Esophagus squamous epithelium (tissue), 5 donors: Measurements from ENCODE around the gene IQCF5. TPM values are rescaled to one million over a fixed set of nuclear protein-coding genes. Genes with fewer than 3 reads are reported as not detected.

Experiments
- DNase-seq: peaks from one replicate; lab custom pipeline; 2025; lab: John Stamatoyannopoulos, UW
- H3K27ac ChIP-seq, 4 donors: fragments of 200-600 bp; sonication (generic); one replicate each; pipeline ENCODE4 v1.5.1; 2016 to 2019; ENCODE audit warnings: mild to moderate bottlenecking in 1 of 4
- H3K27me3 ChIP-seq, 4 donors: fragments of 200-600 bp; sonication (generic); 1 replicate in 3 of 4; 2 replicates in 1 of 4; pipeline versions ENCODE4 v1.5.1 to v1.6.0; 2017 to 2021; ENCODE audit warnings: antibody characterized with exemption in 1 of 4
- H3K36me3 ChIP-seq, 3 donors: fragments of 200-600 bp; sonication (generic); one replicate each; pipeline ENCODE4 v1.5.1; 2016 to 2019
- H3K4me1 ChIP-seq, 3 donors: fragments of 200-600 bp; sonication (generic); one replicate each; pipeline ENCODE4 v1.5.1; 2017 to 2019
- H3K4me3 ChIP-seq, 4 donors: fragments of 200-600 bp; sonication (generic); 1 replicate in 3 of 4; 2 replicates in 1 of 4; pipeline ENCODE4 v1.5.1; 2016 to 2019; ENCODE audit warnings: mild to moderate bottlenecking in 2 of 4, moderate library complexity in 1 of 4
- H3K9me3 ChIP-seq, 3 donors: fragments of 200-600 bp; sonication (generic); one replicate each; pipeline ENCODE4 v1.5.1; 2016 to 2019
- POLR2A ChIP-seq, 4 donors: fragments of 450-650 bp; IDR thresholded peaks; one replicate each; pipeline ENCODE4 v1.6.1; 2017; ENCODE audit warnings: antibody characterized with exemption in 4 of 4, mild to moderate bottlenecking in 4 of 4, moderate library complexity in 3 of 4
- WGBS, 2 donors: methylation state at CpG; one replicate each; pipeline ENCODE4 v1.1.5; 2018; 5-methylcytosine and 5-hydroxymethylcytosine counted together
- intact Hi-C: fragments of 100-400 bp; cut with DNase I; formaldehyde crosslinking; loops from one replicate; pipeline ENCODE4 v1.15.0; 2022
- total RNA-seq, 4 donors: library from RNA; depleted of rRNA; stranded (reverse); fragments of >200 nt; gene quantifications; one replicate each; pipeline ENCODE4 v1.1.0, GENCODE V29; 2016
- TF ChIP-seq, protein P1 (sequence below), 6 experiments: fragments of 450-650 bp in 4 of 6; fragments of 200-600 bp in 2 of 6; sonication (generic) in 2 of 6; IDR thresholded peaks; one replicate each; pipeline ENCODE4 v1.5.1; 2016 to 2019; ENCODE audit warnings: antibody characterized with exemption in 6 of 6, mild to moderate bottlenecking in 4 of 6, moderate library complexity in 4 of 6
- donor health status: DM: yes; HTN: yes; CAD: no.

IQCF5 gene
- total RNA-seq, 4 donors from 2014 or later = not detected

DNA sequence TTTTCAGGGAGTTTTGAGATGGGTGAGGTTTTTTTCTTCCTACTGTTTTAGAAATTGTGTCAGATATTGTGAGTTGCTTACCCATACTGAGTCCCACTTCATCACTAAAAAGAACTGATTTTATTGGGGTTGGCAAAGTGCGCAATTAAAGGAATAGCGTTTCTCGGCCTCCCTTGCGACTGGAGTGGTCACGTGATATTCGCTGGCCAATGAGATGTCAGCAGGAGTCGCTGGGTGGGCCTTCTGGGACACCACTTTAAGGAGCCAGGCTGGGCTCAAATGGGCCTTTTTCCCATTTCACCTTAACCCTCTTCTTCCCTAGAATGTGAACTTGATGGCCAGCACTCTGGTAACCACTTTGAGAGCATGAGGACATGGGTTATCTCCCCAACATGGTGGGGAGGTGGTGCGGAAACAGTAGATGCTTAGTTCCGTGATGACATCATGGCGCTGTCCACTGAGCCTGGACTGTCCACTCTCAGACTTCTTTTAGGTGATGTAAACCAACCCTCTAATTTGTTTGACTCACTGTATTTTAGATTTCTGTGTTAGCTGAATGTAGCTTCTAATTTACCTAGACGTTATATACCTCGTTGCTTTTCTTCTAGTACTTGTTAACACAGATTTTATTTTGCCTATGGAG lies 13.2 kb upstream of the IQCF5 start:
- H3K9me3 ChIP-seq = no peaks in the 10 kb centered on the region
- H3K36me3 ChIP-seq = no peaks in the 10 kb centered on the region
- intact Hi-C loops = no loop called here
- H3K4me3 ChIP-seq = no peak overlapping the region
- 87 to 90% methylated on average over 11 to 12 of the region's 12 CpGs for WGBS, 2 donors
- no peak overlapping the region for H3K27ac ChIP-seq
- DNase-seq = no peak
- TF ChIP-seq, protein P1, sequence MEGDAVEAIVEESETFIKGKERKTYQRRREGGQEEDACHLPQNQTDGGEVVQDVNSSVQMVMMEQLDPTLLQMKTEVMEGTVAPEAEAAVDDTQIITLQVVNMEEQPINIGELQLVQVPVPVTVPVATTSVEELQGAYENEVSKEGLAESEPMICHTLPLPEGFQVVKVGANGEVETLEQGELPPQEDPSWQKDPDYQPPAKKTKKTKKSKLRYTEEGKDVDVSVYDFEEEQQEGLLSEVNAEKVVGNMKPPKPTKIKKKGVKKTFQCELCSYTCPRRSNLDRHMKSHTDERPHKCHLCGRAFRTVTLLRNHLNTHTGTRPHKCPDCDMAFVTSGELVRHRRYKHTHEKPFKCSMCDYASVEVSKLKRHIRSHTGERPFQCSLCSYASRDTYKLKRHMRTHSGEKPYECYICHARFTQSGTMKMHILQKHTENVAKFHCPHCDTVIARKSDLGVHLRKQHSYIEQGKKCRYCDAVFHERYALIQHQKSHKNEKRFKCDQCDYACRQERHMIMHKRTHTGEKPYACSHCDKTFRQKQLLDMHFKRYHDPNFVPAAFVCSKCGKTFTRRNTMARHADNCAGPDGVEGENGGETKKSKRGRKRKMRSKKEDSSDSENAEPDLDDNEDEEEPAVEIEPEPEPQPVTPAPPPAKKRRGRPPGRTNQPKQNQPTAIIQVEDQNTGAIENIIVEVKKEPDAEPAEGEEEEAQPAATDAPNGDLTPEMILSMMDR (IDR thresholded peaks at IDR 0.05) = no peak
- no peak for TF ChIP-seq POLR2A (IDR thresholded peaks at IDR 0.05)
- peaks cover 0 to 14% (median 0%) of the 10 kb centered on the region in 4 donors for H3K27me3 ChIP-seq
- no peaks in the 10 kb centered on the region for H3K4me1 ChIP-seq

- WGBS, 2 donors = 63 to 71% methylated on average over 2 of the region's 2 CpGs
- TF ChIP-seq, protein P1 (IDR thresholded peaks at IDR 0.05) = no peak
- no peak for TF ChIP-seq POLR2A (IDR thresholded peaks at IDR 0.05)
- Histone ChIP-seq H3K36me3 (no peaks in the 10 kb centered on the region), H3K9me3 (no peaks in the 10 kb centered on the region), H3K4me1 (no peaks in the 10 kb centered on the region), H3K27me3 (peaks cover 0 to 14% (median 0%) of the 10 kb centered on the region in 4 donors), H3K27ac (no peak overlapping the region), H3K4me3 (no peak overlapping the region)
- intact Hi-C loops = no loop called here
- no peak for DNase-seq
Observed at GRCh38 chr3:51887620-51888019, 12.2 kb upstream of the IQCF5 start.

DNA sequence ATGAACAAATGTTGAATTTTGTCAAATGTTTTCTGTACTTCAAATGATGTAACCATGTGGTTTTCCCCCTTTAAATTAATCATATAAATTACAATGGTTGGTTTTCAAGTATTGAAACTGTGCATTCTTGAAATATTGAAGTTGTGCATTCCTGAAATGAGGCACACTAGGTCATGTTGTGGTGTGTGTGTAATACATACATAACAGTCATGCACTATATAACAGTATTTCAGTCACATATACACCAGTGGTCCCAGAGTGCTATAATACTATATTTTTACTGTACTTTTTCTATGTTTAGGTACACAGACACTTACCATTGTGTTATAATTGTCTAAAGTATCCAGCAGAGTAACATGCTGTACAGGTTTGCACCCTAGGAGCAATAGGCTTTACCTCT lies 11.0 kb upstream of the IQCF5 start:
- Histone ChIP-seq H3K4me1 (no peaks in the 10 kb centered on the region), H3K36me3 (no peaks in the 10 kb centered on the region), H3K27ac (no peak overlapping the region), H3K27me3 (peaks cover 0 to 14% (median 0%) of the 10 kb centered on the region in 4 donors), H3K9me3 (no peaks in the 10 kb centered on the region), H3K4me3 (no peak overlapping the region)
- intact Hi-C loops = no loop called here
- no peak for DNase-seq
- TF ChIP-seq, protein P1 (IDR thresholded peaks at IDR 0.05) = no peak

DNA sequence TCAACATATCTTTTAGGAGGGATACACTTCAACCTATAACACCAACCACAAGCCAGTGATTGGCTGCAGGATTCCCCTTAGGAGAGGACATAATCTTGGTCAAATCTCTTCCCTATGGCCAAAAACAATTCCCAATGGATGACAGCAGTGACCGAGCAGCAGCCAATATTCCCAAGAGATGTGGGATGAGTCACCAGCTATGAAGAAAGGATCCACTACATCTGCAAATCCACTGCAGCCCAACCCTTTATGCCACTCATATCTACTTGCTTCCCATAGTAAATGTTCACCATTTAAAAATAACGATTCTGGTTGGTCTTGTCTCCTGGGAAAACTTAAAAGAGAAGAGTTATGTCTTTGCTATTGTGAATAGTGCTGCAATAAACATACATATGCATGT lies 4.5 kb upstream of the IQCF5 start:
- H3K27me3 ChIP-seq = peaks cover 0 to 27% (median 0%) of the 10 kb centered on the region in 4 donors
- H3K27ac ChIP-seq = no peak overlapping the region
- WGBS, 2 donors = 33 to 50% methylated on average over 1 to 2 of the region's 2 CpGs
- intact Hi-C loops = no loop called here
- no peaks in the 10 kb centered on the region for H3K4me1 ChIP-seq
- H3K36me3 ChIP-seq = no peaks in the 10 kb centered on the region
- no peak for TF ChIP-seq POLR2A (IDR thresholded peaks at IDR 0.05)
- TF ChIP-seq, protein P1 (IDR thresholded peaks at IDR 0.05) = no peak
- no peak overlapping the region for H3K4me3 ChIP-seq
- no peaks in the 10 kb centered on the region for H3K9me3 ChIP-seq
- DNase-seq = no peak

DNA sequence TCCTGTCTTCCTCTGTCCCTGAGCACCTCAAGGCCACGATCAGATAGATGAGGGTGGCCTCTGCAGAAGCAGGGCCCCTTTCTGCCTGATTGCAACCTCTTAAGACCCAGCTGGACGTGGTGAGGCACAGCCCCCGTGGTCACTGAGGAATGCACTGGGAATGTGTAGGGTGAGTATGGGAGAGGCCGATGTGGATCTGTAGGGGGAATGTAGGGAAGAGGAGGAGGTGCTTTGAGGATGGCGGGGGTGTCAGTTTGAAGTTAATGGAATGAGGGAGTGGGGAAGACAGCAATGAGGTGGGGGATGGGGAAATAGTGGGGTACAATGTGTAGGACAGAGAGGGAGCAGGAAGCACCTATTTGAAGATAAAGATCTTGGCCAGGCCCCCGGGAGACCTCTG lies 785 bp upstream of the IQCF5 start:
- Histone ChIP-seq H3K9me3 (no peaks in the 10 kb centered on the region), H3K27me3 (peaks cover 0 to 28% (median 0%) of the 10 kb centered on the region in 4 donors), H3K36me3 (no peaks in the 10 kb centered on the region), H3K27ac (no peak overlapping the region), H3K4me1 (no peaks in the 10 kb centered on the region), H3K4me3 (no peak overlapping the region)
- 44 to 52% methylated on average over 5 to 6 of the region's 6 CpGs for WGBS, 2 donors
- TF ChIP-seq, protein P1 (IDR thresholded peaks at IDR 0.05) = no peak
- DNase-seq = no peak
- intact Hi-C loops = no loop called here
